ENCODE results near the gene POLR2J.
"Not testable (repeated sequence)": the region's sequence is repeated elsewhere in the genome, so short reads cannot be mapped to it uniquely, and the experiment has no call there.

GRCh38 chr7:102493220-102493935, 14.7 kb upstream of the POLR2J start:
- TF ChIP-seq RAD21 (conservative IDR thresholded peaks at IDR 0.05); EP300 (conservative IDR thresholded peaks at IDR 0.05; ENCODE audit: poor library complexity, severe bottlenecking); CTCF (IDR thresholded peaks at IDR 0.05; ENCODE audit: poor library complexity, severe bottlenecking); SMC3 (conservative IDR thresholded peaks at IDR 0.05; ENCODE audit: poor library complexity); TAF1 (IDR thresholded peaks at IDR 0.05; ENCODE audit: low read depth): not testable (repeated sequence)
